Fibroblast of skin of left biceps (primary cell): ENCODE results near the gene TENT4A.

Experiments
- DNase-seq, 2 experiments: peaks; one replicate each; pipeline ENCODE4 v3.0.0-alpha.2; 2013; ENCODE audit warnings: low read depth in 2 of 2

The TENT4A gene

GRCh38 chr5:6717247-6717646 is 4.0 kb downstream of the TENT4A start:
- no peak for DNase-seq

DNA sequence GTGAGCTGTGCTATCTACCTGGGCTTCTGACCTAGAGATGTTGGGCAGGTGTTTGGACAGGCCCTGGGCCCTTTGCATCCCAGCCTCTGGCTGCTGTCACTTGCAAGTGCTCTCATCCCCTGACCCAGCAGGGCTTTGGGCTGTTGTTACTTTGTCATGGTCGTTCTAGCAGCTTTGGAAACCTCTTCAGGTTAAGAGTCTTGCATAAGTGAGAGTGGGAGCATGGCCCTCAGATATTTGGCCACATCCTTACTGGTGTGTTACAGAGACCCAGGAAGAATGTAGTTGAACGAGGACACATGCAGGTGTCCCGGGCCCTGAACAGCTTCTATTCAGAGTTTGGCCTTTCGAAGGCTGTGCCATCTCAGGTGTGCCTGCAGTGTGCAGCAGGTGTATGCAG is 4.5 kb downstream of the TENT4A start:
- no peak for DNase-seq

DNA sequence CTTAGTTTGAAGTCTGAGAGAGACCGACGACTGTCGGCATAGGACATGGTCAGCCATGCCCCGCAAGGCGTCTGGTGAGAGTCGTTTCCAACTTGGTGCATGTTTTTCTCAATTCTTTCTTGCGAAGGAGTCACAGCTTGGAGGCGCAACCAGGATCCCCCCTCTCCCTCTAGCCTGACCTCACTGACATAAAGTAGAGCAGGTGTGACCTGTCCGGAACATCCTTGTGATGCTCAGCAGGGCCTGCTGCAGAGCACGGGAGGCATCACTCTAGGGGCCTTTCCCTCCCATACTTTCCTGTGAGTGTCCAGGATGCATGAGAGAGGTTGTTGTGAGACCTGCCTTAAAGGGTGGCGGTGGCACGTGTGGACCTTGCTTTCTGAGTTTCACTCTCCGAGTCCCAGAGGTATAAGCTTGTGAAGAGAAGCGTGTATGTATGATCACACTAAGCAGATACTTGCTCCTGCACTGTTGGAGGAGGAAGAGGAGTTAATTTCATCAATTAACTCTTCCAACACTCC is 5.0 kb downstream of the TENT4A start:
- DNase-seq, result no peak

DNA sequence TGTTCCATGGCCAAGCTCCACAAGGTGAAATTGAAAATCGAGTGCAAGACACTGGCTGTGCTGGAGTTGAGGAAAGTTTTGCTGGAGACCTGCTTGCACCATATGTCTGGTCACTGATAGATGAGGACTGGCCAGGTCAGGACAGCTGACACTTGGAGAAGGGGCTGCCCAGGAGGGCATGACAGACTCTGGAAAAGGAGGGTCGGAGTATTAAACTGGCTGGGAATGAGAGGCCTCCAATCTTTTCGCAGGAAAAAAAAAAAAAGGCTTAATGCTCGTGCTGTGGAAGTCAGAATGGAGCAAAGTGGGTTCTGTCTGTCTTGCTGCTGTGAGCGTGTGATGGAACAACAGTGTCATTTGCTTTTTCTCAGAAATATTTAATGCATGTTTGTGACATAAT is 5.5 kb downstream of the TENT4A start:
- DNase-seq, result no peak

- no peak for DNase-seq
Observed at GRCh38 chr5:6719417-6719816, 6.2 kb downstream of the TENT4A start.

- no peak for DNase-seq
Observed at GRCh38 chr5:6719896-6720560, 6.8 kb downstream of the TENT4A start.

- DNase-seq, result no peak
Observed at GRCh38 chr5:6720561-6720921, 7.3 kb downstream of the TENT4A start.

GRCh38 chr5:6721442-6721841 is 8.2 kb downstream of the TENT4A start:
- no peak for DNase-seq

DNA sequence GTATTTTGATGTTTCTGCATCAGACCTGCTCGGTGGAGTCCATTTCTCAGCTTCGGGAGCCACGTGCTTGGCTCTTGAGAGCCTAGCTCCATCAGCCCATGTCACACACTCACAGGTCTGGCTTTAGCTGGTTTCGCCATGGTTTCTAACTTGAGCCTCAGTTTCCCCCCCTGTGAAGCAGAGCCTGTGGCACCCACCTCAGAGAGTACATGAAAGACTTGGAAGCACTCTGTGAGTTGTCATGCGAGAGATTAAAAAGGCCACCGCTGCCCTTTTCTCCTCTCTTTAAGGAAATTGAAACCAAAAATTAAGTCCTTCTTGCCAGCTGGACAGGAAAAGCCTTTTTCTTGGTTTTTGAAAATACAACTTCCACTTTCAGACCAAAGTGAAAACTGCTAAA is 8.8 kb downstream of the TENT4A start:
- no peak for DNase-seq

GRCh38 chr5:6723122-6723815 is 10.0 kb downstream of the TENT4A start:
- DNase-seq, result no peak

- DNase-seq, result no peak
Observed at GRCh38 chr5:6723816-6724300, 10.6 kb downstream of the TENT4A start.

- no peak for DNase-seq
Observed at GRCh38 chr5:6724321-6724929, 11.2 kb downstream of the TENT4A start.

DNA sequence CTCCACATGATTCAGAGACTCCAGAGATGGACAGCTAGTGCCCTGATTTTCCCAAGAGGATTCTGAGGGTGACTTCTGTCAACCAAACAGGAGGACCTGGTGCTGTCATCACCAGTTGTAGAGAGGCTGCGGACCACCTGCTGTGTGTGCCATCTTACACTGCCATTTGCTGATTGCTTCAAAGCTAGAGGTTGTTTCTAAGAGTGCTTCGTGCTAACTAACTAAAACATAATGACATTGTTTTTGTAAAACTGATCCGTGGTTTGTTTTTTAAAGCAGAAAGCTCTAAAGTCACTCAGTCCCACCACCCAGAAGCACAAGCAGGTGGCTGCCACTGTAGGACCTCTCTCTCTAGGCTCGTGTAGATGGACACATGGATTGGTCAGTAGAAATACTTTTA is 12.2 kb downstream of the TENT4A start:
- no peak for DNase-seq

GRCh38 chr5:6726006-6726405 is 12.8 kb downstream of the TENT4A start:
- no peak for DNase-seq

DNA sequence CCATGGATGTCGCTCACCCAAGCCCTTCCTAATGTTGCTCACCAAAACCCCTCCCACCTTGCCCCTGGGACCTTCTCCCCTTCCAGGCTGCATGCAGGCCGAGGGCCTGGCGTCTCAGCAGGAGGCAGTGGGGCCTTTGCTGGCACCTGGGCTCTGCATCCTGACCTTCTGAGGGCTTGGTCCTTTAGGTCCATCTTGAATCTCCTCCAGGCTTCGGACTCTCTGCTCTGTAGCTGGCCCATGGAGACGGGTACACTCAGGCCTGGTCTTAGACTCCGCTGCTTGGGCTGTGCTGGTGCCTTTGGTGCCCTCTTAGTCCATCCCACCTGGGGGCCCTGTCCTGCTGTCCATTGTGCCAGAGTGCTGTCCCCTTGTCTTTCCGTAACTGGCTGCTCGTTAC is 14.0 kb downstream of the TENT4A start:
- DNase-seq, result no peak

DNA sequence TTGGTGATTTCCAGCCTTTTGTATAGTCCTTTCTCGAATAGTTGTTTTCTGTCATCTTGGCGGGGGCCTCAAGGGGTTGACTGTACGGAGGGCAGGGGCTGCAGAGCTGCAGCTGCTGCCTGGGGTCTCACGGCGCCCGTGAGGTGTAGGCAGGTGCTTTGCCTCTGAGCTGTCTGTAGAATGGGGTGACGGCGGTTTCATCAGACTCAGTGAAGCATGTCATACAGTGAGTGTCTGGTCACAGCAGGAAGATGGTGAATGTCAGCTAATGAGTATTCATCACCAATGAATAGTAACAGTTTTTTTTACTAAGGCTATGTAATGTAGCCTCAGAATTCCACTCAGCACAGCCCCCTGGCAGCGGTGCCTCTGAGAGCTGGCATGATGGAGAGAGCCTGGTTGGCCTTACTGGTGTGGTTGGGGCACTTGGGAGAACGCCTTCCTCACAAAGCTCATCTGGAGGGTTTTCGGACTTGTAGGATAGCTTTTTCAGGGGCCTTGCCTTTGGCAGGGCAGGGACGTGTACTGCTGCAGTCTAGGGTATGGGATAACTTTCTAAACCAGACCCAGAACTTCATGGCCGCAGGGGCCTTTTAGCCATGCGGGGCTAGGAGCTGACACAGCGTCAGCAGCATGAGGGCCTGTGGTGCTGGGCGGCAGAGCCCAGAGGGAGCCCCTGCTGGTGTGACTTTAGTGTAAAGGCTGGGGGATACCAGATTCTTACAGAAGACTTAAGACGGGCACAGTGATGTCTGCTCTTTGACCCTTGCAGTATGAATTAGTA is 15.0 kb downstream of the TENT4A start:
- no peak for DNase-seq

GRCh38 chr5:6728795-6729183 is 15.6 kb downstream of the TENT4A start:
- no peak for DNase-seq

DNA sequence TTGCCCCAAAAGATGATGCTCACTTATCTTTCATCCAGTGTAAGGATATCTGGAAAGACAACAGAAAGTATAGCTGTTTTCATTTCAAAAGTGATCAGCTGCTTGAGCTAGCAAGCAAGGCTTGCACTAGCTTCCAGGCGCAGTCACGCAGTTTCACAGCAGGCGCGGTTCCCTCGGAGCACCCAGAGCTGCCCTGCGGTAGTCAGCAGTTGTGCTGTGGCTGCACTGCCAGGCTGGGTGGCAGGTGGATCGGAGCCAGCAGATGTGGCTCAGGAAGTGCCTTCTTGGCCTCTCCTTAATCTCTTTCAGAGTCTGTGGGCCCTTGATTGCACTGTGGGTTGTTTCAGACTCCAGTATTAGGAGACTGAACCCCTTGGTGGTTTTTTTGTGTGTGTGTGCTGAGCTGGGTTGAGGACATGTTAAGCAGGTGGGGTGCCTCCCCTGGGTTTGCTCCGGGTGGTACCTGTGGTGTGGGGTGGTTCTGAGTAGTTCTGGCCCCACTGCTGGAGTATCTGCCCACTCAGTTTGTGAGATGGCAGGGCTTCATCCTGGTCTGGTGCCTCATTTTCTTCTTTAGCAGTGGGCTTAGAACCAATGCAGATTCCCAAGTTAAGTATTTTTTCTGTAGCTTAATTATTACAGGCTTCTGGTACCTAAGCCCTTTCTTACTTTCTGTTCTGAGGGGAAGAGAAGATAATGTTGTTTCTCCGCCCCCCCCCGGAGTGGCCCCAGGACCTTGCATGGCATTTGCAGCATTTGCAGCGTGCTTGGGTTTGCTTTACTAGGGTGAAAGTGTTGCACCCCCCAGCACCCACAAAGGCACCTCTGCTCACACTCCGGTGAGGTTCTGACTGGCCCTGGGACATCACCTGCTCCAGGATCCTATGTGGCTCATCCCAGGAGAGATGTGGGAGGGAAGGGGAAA is 16.4 kb downstream of the TENT4A start:
- no peak for DNase-seq

DNA sequence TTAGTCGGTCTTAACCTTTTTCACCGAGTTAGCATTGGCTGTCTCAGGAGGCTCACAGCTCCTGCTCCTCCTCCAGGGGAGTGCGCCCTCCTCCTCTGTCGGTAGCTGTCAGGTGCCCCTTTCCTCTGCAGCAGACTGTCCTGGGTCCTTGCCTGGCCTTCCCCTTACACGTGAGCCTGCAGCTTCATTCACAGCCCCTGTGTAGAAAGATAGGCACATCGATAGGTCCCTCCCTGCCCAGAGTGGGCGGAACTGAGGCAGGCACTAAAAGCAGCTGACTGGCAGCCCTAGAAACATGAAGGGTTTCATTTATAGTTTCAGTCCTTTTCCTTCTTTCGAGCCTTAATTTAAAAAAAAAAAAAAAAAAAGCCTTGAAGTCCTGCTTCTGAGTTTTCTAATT is 17.2 kb downstream of the TENT4A start:
- no peak for DNase-seq

DNA sequence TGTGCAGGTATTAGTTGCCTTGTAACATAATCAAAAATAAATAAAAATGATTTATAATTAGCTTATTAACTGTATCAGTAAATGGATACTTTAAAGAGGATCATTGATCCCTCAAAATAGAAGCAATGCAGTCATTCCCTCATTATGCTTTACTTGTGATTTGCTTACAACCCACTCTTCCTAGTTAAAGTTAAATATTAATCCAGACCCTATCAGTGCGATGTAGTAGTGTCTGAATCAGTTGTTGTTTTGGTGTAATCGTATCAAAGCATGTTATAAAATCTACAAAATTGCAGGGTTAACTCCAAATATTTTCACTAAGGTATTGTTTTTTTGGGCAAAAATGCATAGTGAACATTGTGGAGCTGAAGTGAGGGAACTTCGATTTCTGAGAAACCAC is 17.6 kb downstream of the TENT4A start:
- DNase-seq, result no peak
